GM18870 (cell line): Measurements from ENCODE around the gene HS3ST2.
"Not testable (repeated sequence)": the region's sequence is repeated elsewhere in the genome, so short reads cannot be mapped to it uniquely, and the experiment has no call there.

Experiments
- ATAC-seq: cut with Tn5 transposase; IDR thresholded peaks from one replicate; pipeline ENCODE4 v1.9.1; 2021; ENCODE audit warnings: moderate library complexity; ENCODE audit not compliant: unreplicated experiment

HS3ST2 gene

GRCh38 chr16:22813223-22813947, 577 bp upstream of the HS3ST2 start:
- no peak for ATAC-seq

DNA sequence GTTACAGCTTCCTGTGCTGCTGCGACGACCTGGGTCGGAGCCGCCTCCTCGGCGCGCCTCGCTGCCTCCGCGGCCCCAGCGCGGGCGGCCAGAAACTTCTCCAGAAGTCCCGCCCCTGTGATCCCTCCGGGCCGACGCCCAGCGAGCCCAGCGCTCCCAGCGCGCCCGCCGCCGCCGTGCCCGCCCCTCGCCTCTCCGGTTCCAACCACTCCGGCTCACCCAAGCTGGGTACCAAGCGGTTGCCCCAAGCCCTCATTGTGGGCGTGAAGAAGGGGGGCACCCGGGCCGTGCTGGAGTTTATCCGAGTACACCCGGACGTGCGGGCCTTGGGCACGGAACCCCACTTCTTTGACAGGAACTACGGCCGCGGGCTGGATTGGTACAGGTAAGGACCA, 746 bp downstream of the HS3ST2 start:
- no peak for ATAC-seq

DNA sequence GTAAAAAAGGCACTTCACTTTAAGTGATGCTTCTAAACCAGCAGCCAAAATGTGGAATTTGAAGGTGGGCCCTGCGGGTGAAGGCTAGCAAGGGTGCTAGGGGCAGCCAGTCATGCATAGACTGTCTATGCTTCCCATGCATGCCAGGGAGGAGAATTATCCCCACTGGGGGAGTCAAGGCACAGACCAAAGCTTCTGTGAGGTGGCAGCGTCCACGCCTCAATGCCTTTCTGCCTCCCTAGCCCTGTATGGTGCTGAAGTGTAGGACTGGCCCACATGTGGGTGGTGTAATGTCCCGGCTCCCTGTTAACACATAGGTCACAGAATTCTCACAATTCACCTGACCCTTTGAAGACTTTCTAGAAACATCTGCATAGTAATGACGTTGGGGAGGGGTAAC, 1.9 kb downstream of the HS3ST2 start:
- ATAC-seq = no peak

- no peak for ATAC-seq
Observed at GRCh38 chr16:22816475-22816874, 2.5 kb downstream of the HS3ST2 start.

GRCh38 chr16:22818736-22819135, 4.8 kb downstream of the HS3ST2 start:
- ATAC-seq = not testable (repeated sequence)

GRCh38 chr16:22838681-22839080, 24.7 kb downstream of the HS3ST2 start:
- no peak for ATAC-seq

GRCh38 chr16:22842031-22842430, 28.1 kb downstream of the HS3ST2 start:
- not testable (repeated sequence) for ATAC-seq

- ATAC-seq = no peak
Observed at GRCh38 chr16:22843122-22843521, 29.2 kb downstream of the HS3ST2 start.

DNA sequence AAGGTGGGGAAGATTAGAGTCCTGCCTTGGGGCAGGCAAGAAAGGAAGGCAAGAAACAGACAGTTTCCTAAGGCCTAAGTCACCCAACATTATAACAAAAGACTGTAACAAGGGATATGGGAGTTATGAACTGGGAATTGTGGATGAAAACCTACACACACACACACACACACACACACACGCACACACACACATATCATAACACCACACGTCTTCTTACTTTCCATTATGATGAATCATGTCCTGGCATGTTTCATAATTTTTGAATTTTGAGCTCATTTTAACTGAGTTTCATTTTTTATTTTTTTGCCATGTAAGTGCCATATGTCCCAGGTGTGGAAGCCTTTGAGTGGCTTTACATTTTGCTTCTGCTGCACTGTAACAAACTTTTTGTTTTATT, 29.9 kb downstream of the HS3ST2 start:
- ATAC-seq = no peak

- ATAC-seq = no peak
Observed at GRCh38 chr16:22844416-22844815, 30.5 kb downstream of the HS3ST2 start.

GRCh38 chr16:22847100-22847499, 33.1 kb downstream of the HS3ST2 start:
- ATAC-seq = no peak

- ATAC-seq = no peak
Observed at GRCh38 chr16:22847690-22848089, 33.7 kb downstream of the HS3ST2 start.

GRCh38 chr16:22848451-22848850, 34.5 kb downstream of the HS3ST2 start:
- no peak for ATAC-seq

- ATAC-seq = no peak
Observed at GRCh38 chr16:22849517-22849916, 35.6 kb downstream of the HS3ST2 start.

GRCh38 chr16:22855231-22855630, 41.3 kb downstream of the HS3ST2 start:
- no peak for ATAC-seq

- no peak for ATAC-seq
Observed at GRCh38 chr16:22857296-22858025, 43.5 kb downstream of the HS3ST2 start.

- no peak for ATAC-seq
Observed at GRCh38 chr16:22859925-22860324, 46.0 kb downstream of the HS3ST2 start.

GRCh38 chr16:22861580-22861979, 47.6 kb downstream of the HS3ST2 start:
- no peak for ATAC-seq

GRCh38 chr16:22862046-22862445, 48.1 kb downstream of the HS3ST2 start:
- no peak for ATAC-seq

GRCh38 chr16:22864375-22864774, 50.4 kb downstream of the HS3ST2 start:
- ATAC-seq = no peak

- ATAC-seq = no peak
Observed at GRCh38 chr16:22868593-22869224, 54.7 kb downstream of the HS3ST2 start.

GRCh38 chr16:22871861-22872260, 57.9 kb downstream of the HS3ST2 start:
- no peak for ATAC-seq
